Left ventricle myocardium inferior (tissue), 1 donor: ENCODE measurements around the gene TTC39C. TPM values are rescaled to one million over a fixed set of nuclear protein-coding genes. Genes with fewer than 3 reads are reported as not detected.

ENCODE experiments used
- DNase-seq: peaks from one replicate; pipeline ENCODE4 v3.0.0-alpha.2; 2020
- H3K27ac ChIP-seq: fragments of 200-600 bp; replicated peaks from 2 replicates; pipeline ENCODE4 v1.8.0; 2021
- H3K27me3 ChIP-seq: fragments of 200-600 bp; 2 replicates; pipeline ENCODE4 v1.8.0; 2021; ENCODE audit warnings: low read depth
- H3K36me3 ChIP-seq: fragments of 200-600 bp; 2 replicates; pipeline ENCODE4 v1.8.0; 2021
- H3K4me1 ChIP-seq: fragments of 200-600 bp; 2 replicates; pipeline ENCODE4 v1.8.0; 2021
- H3K4me3 ChIP-seq: fragments of 200-600 bp; 2 replicates; pipeline ENCODE4 v1.8.0; 2021; ENCODE audit warnings: mild to moderate bottlenecking, moderate library complexity
- H3K9me3 ChIP-seq: fragments of 200-600 bp; replicated peaks from 2 replicates; pipeline ENCODE4 v1.8.0; 2021
- CTCF ChIP-seq: fragments of 200-600 bp; IDR thresholded peaks from 2 replicates; pipeline ENCODE4 v1.8.0; 2021; ENCODE audit warnings: antibody characterized with exemption, mild to moderate bottlenecking, borderline replicate concordance
- intact Hi-C: fragments of 100-400 bp; cut with micrococcal nuclease; formaldehyde crosslinking; loops from one replicate; pipeline ENCODE4 v1.11.0; 2022
- total RNA-seq: library from RNA; stranded (reverse); fragmentation: NEBNext Ultra II Directional; extraction: Animal tissue kit (Norgen Biotek cat#: 25700); gene quantifications from one replicate; pipeline ENCODE4 v1.2.1, GENCODE V29; 2021
- donor health status: DM: no; HTN: yes; CAD: no; lungs with severe emphysema.

The TTC39C gene
- total RNA-seq, 1 donor from 2014 or later = 4.6 TPM

GRCh38 chr18:24043403-24043802 is 28.8 kb downstream of the TTC39C start:
- H3K27ac ChIP-seq = no peak overlapping the region
- no peaks in the 10 kb centered on the region for H3K9me3 ChIP-seq
- no peak for TF ChIP-seq CTCF
- no peaks in the 10 kb centered on the region for H3K27me3 ChIP-seq
- no peak overlapping the region for H3K4me3 ChIP-seq
- H3K4me1 ChIP-seq = no peaks in the 10 kb centered on the region
- intact Hi-C loops = no loop called here
- no peaks in the 10 kb centered on the region for H3K36me3 ChIP-seq
- no peak for DNase-seq

- intact Hi-C loops = no loop called here
- H3K9me3 ChIP-seq = no peaks in the 10 kb centered on the region
- no peaks in the 10 kb centered on the region for H3K4me1 ChIP-seq
- no peaks in the 10 kb centered on the region for H3K36me3 ChIP-seq
- H3K27me3 ChIP-seq = no peaks in the 10 kb centered on the region
- TF ChIP-seq CTCF = no peak
- DNase-seq = no peak
- no peak overlapping the region for H3K27ac ChIP-seq
- no peak overlapping the region for H3K4me3 ChIP-seq
These were observed 33.7 kb downstream of the TTC39C start for GRCh38 chr18:24048261-24048660.

GRCh38 chr18:24049142-24049541 is 34.6 kb downstream of the TTC39C start:
- no peak for DNase-seq
- Histone ChIP-seq H3K36me3 (no peaks in the 10 kb centered on the region), H3K9me3 (no peaks in the 10 kb centered on the region), H3K27me3 (no peaks in the 10 kb centered on the region), H3K27ac (no peak overlapping the region), H3K4me3 (no peak overlapping the region), H3K4me1 (no peaks in the 10 kb centered on the region)
- TF ChIP-seq CTCF = no peak
- intact Hi-C loops = no loop called here

- Histone ChIP-seq H3K4me3 (no peak overlapping the region), H3K4me1 (no peaks in the 10 kb centered on the region), H3K9me3 (no peaks in the 10 kb centered on the region), H3K27me3 (no peaks in the 10 kb centered on the region), H3K36me3 (no peaks in the 10 kb centered on the region), H3K27ac (no peak overlapping the region)
- intact Hi-C loops = no loop called here
- no peak for TF ChIP-seq CTCF
- no peak for DNase-seq
These were observed 36.7 kb downstream of the TTC39C start for GRCh38 chr18:24051031-24051947.

- no peak for TF ChIP-seq CTCF
- intact Hi-C loops = no loop called here
- Histone ChIP-seq H3K27me3 (no peaks in the 10 kb centered on the region), H3K4me3 (no peak overlapping the region), H3K4me1 (no peaks in the 10 kb centered on the region), H3K27ac (no peak overlapping the region), H3K36me3 (no peaks in the 10 kb centered on the region), H3K9me3 (no peaks in the 10 kb centered on the region)
- DNase-seq = no peak
These were observed 37.5 kb downstream of the TTC39C start for GRCh38 chr18:24052053-24052452.
